ENCODE measurements around the gene GRB10. TPM values are rescaled to one million over a fixed set of nuclear protein-coding genes. Genes with fewer than 3 reads are reported as not detected.
A peak's percentile ranks its signal among the peaks of the same experiment; 100 is the strongest.

Gene GRB10
- total RNA-seq, 4 donors from 2014 or later = 28.5 to 58.0 (median 53.0) TPM

DNA sequence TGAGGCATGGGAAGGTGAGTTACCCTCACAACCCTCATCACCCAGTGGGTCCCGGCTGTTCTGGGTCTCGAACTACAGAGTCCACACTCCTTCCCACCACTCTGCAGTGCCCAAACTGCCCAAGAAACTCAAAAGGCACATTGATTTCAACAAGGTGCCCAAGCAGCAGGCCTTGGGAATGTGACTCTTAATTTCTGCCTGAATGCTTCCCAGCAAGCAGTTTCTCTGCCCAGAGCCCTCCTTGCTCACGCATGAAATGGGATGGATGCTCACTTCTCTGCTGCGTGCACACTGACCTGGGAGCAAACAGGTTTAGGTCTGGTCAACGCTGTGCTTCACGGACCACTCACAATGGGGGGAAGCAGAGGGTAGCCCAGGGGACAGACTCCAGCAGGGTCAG lies 77.9 kb downstream of the GRB10 start:
- H3K4me1 ChIP-seq = peaks cover 0 to 57% (median 16%) of the 10 kb centered on the region in 3 donors
- TF ChIP-seq EP300 (IDR thresholded peaks at IDR 0.05) (no peak), POLR2AphosphoS5 (IDR thresholded peaks at IDR 0.05) (no peak), POLR2A (IDR thresholded peaks at IDR 0.05) (no peak)
- TF ChIP-seq, protein P1, sequence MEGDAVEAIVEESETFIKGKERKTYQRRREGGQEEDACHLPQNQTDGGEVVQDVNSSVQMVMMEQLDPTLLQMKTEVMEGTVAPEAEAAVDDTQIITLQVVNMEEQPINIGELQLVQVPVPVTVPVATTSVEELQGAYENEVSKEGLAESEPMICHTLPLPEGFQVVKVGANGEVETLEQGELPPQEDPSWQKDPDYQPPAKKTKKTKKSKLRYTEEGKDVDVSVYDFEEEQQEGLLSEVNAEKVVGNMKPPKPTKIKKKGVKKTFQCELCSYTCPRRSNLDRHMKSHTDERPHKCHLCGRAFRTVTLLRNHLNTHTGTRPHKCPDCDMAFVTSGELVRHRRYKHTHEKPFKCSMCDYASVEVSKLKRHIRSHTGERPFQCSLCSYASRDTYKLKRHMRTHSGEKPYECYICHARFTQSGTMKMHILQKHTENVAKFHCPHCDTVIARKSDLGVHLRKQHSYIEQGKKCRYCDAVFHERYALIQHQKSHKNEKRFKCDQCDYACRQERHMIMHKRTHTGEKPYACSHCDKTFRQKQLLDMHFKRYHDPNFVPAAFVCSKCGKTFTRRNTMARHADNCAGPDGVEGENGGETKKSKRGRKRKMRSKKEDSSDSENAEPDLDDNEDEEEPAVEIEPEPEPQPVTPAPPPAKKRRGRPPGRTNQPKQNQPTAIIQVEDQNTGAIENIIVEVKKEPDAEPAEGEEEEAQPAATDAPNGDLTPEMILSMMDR (IDR thresholded peaks at IDR 0.05) = no peak
- H3K27ac ChIP-seq = no peak overlapping the region
- H3K27me3 ChIP-seq = no peaks in the 10 kb centered on the region
- no peak overlapping the region for H3K4me3 ChIP-seq
- no peak for ATAC-seq
- H3K36me3 ChIP-seq = peaks cover 0 to 14% of the 10 kb centered on the region in 2 donors
- H3K9me3 ChIP-seq = no peaks in the 10 kb centered on the region
- WGBS, 2 donors (ENCODE audit: low coverage in 1 of 2) = no CpG with 5 or more reads among the region's 6 CpGs

DNA sequence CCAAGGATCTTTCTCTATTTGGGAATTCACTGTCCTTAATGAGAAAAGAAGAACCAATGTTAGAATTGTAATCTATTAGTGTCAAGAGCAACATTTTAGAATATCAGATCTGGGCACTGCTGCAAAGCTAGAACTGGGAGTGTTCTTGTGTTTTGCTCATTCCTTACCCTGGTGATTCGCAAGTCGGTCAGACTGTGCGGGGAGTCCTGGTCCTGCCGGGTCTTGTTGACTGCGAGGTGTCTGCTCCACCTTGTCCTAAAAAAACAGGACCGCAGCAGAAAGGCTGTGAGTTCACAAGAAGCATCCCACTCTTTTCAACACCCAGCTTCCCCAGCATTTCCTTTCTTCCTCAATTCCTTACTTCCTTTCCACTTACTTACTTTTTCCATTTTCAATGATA lies 79.0 kb downstream of the GRB10 start:
- Histone ChIP-seq H3K4me3 (no peak overlapping the region), H3K27ac (no peak overlapping the region), H3K4me1 (peaks cover 0 to 45% (median 16%) of the 10 kb centered on the region in 3 donors), H3K9me3 (no peaks in the 10 kb centered on the region), H3K27me3 (no peaks in the 10 kb centered on the region), H3K36me3 (peaks cover 0 to 14% of the 10 kb centered on the region in 2 donors)
- no peak for ATAC-seq
- TF ChIP-seq POLR2A (IDR thresholded peaks at IDR 0.05) (no peak), POLR2AphosphoS5 (IDR thresholded peaks at IDR 0.05) (no peak), EP300 (IDR thresholded peaks at IDR 0.05) (no peak)
- TF ChIP-seq, protein P1 (IDR thresholded peaks at IDR 0.05) = no peak
- 88 to 89% methylated on average over 5 to 6 of the region's 6 CpGs for WGBS, 2 donors (ENCODE audit: low coverage in 1 of 2)

DNA sequence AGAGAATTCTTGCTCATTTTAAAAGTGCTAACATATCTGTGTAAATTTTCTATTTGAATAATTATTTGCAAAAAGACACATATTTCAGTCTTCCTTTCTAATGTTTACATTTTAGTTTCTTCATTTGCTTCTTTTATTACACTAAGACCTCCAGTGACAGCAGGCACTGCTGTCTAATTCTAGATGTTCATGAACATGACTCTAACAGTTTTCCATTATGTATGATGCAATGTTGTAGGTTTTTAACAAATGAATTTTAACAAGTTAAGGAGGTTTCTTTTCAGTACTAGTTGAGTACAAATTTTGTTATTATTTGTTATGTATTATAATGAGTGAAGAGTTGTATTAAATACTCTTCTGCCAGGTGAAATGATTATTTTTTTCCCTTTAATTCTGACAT lies 83.6 kb downstream of the GRB10 start:
- Histone ChIP-seq H3K36me3 (peaks cover 0 to 14% of the 10 kb centered on the region in 2 donors), H3K27ac (no peak overlapping the region), H3K4me1 (peaks cover 0 to 28% (median 3%) of the 10 kb centered on the region in 3 donors), H3K9me3 (no peaks in the 10 kb centered on the region), H3K4me3 (no peak overlapping the region), H3K27me3 (no peaks in the 10 kb centered on the region)
- no peak for ATAC-seq
- TF ChIP-seq POLR2A (IDR thresholded peaks at IDR 0.05) (no peak), EP300 (IDR thresholded peaks at IDR 0.05) (no peak), POLR2AphosphoS5 (IDR thresholded peaks at IDR 0.05) (no peak)

DNA sequence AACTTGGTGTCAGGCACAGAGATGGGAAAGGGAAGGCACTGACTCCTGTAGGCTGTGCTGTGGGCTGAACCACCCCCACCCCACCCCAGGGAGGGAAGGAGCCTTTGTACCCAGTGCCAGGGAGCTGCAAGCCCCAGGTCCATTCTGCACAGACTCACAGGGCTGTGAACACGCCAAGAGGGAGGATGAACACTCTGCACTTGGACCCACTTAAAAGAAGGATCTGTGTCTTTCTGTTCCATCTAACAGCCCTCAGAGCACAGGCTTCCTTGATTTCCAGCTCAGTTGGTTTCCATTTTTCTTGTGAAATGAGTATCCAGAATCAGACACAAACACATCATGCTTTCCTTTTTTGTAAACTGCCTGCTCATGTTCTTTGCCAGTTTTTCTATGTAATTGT lies 84.9 kb downstream of the GRB10 start:
- TF ChIP-seq, protein P1 (IDR thresholded peaks at IDR 0.05) = no peak
- TF ChIP-seq EP300 (IDR thresholded peaks at IDR 0.05) (no peak), POLR2A (IDR thresholded peaks at IDR 0.05) (no peak), POLR2AphosphoS5 (IDR thresholded peaks at IDR 0.05) (no peak)
- Histone ChIP-seq H3K4me3 (no peak overlapping the region), H3K27ac (peak overlapping the region in 2 of 4 donors; percentile 24 to 39), H3K27me3 (no peaks in the 10 kb centered on the region), H3K9me3 (no peaks in the 10 kb centered on the region), H3K36me3 (peaks cover 0 to 9% of the 10 kb centered on the region in 2 donors), H3K4me1 (peaks cover 0 to 33% (median 0%) of the 10 kb centered on the region in 3 donors)
- WGBS, 2 donors (ENCODE audit: low coverage in 1 of 2) = 73% methylated on average over 1 of the region's 1 CpG; no CpG with 5 or more reads in 1 of the 2 donors
- ATAC-seq = no peak

DNA sequence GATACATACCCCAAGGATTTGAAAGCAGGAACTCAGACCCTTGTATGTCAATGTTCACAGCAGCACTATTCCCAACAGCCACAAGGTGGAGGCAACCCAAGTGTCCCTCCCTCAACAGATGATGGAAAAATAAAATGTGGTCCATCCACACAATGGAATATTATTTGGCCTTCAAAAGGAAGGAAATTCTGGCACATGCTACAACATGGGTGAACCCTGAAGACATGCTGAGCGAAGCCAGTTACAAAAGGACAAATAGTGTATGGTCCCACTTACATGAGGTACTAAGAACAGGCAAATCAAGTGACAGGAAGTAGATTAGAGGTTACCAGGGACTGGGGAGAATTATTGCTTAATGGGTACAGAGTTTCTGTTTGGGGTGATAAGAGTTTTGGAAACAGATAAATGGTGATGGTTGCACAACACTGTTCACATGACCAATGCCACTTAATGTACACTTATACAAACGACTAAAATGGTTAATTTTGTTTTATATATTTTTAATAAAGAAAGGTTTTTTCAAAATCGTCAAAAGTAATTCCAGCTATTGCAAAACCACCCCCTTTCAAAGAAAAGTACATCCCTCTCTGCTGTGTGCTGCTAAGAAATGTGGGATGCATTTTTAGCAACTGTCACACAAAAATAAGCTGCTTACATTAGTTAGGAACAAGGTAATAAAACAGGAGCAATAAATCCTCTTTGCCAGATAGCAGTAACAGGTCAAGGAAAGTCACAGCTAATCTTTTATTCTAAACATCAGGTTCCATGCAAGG lies 85.7 kb downstream of the GRB10 start:
- ATAC-seq = no peak
- no peak overlapping the region for H3K4me3 ChIP-seq
- peak overlapping the region in 2 of 4 donors; percentile 24 to 39 for H3K27ac ChIP-seq
- H3K9me3 ChIP-seq = no peaks in the 10 kb centered on the region
- H3K4me1 ChIP-seq = peaks cover 0 to 33% (median 0%) of the 10 kb centered on the region in 3 donors
- peaks cover 0 to 2% of the 10 kb centered on the region in 2 donors for H3K36me3 ChIP-seq
- 71 to 81% methylated on average over 3 of the region's 3 CpGs for WGBS, 2 donors (ENCODE audit: low coverage in 1 of 2)
- no peaks in the 10 kb centered on the region for H3K27me3 ChIP-seq
- TF ChIP-seq EP300 (IDR thresholded peaks at IDR 0.05) = no peak
- TF ChIP-seq, protein P1 (IDR thresholded peaks at IDR 0.05) = peak in 3 of 4 experiments; percentile 3 to 47 (median 34)

All from gastroesophageal sphincter (tissue), 4 donors.